ENCODE measurements around the gene SLC5A1. TPM values are rescaled to one million over a fixed set of nuclear protein-coding genes. Genes with fewer than 3 reads are reported as not detected.

Gene SLC5A1
- total and polyA plus RNA-seq, 2 of the 13 experiments (the other 11 are each of a cell fraction or from before 2014, with no cell fraction given), result not detected

- no peak for TF ChIP-seq IKZF5 (CRISPR knock-in tag; IDR thresholded peaks at IDR 0.05)
- TF ChIP-seq CENPBD1 (CRISPR knock-in tag; IDR thresholded peaks at IDR 0.05; ENCODE audit: borderline replicate concordance, low read depth), result no peak
Measured at GRCh38 chr22:32123657-32124056, 80.6 kb downstream of the SLC5A1 start (continued).

- Histone ChIP-seq H3K27me3 (ENCODE audit: control insufficient read depth in 1 of 2, insufficient read depth in 2 of 2, low read length in 2 of 2) (peaks cover 0 to 1% of the 10 kb centered on the region in 2 experiments; a peak in 1 of 5 replicates), H3K4me1 (ENCODE audit: insufficient read depth, low read length) (no peaks in the 10 kb centered on the region), H3K4me3 (replicated peaks in 1 of 3; ENCODE audit: insufficient read depth in 1 of 3, low read depth in 2 of 3, low read length in 3 of 3) (no peak overlapping the region), H3K79me2 (ENCODE audit: insufficient read depth, low read length) (no peaks in the 10 kb centered on the region), H4K20me1 (ENCODE audit: insufficient read depth, low read length) (no peaks in the 10 kb centered on the region), H3K9me3 (ENCODE audit: low read length) (no peaks in the 10 kb centered on the region), H3K36me3 (replicated peaks in 1 of 2; ENCODE audit: control insufficient read depth in 1 of 2, insufficient read depth in 2 of 2, low read length in 2 of 2) (no peaks in the 10 kb centered on the region), H2AFZ (ENCODE audit: low read length) (no peak overlapping the region), H3K27ac (ENCODE audit: extremely low read length, insufficient read depth, low read length) (no peak overlapping the region), H3K9ac (ENCODE audit: insufficient read depth, low read depth, low read length) (no peak overlapping the region), H3K4me2 (ENCODE audit: low read depth, low read length) (no peak overlapping the region)
- WGBS (ENCODE audit: low lambda C conversion rate), result 27% methylated on average over 3 of the region's 4 CpGs
- ATAC-seq (no peak), FAIRE-seq (no peak), DNase-seq (ENCODE audit: low spot score) (no peak)
- intact Hi-C loops (cut with micrococcal nuclease; ENCODE audit: unreplicated experiment), result loop anchor here (5.0 kb wide), 1 partner anchor 139 kb away; no protein-coding TSS in a partner anchor
- ChIA-PET CTCF (ENCODE audit: low intra/inter-chr PET ratio, low total read pairs) (no interaction called here), POLR2A (no interaction called here)
- TF ChIP-seq KLF16 (CRISPR knock-in tag; IDR thresholded peaks at IDR 0.05), result no peak
- no peak for TF ChIP-seq SMAD3 (CRISPR knock-in tag; IDR thresholded peaks at IDR 0.05)
- TF ChIP-seq IRX3 (CRISPR knock-in tag; IDR thresholded peaks at IDR 0.05; ENCODE audit: borderline replicate concordance, low read depth), result no peak
- no peak for TF ChIP-seq ZNF703 (CRISPR knock-in tag; IDR thresholded peaks at IDR 0.05; ENCODE audit: borderline replicate concordance)
- in situ Hi-C loops (cut with HindIII; ENCODE audit: extremely low pct_ligation_motif_present, low pct_unique_long_range_greater_than_20kb), result no loop called here
- BruUV-seq (replicated peaks), result no TSS peak
Measured at GRCh38 chr22:32127904-32128303, 84.8 kb downstream of the SLC5A1 start.

Measured in HepG2 (cell line).